SK-N-SH (cell line): ENCODE data around the gene RASGRF1.

ENCODE experiments used
- EZH2phosphoT487 ChIP-seq: fragments of 200-600 bp; sonication (generic); IDR thresholded peaks from 2 replicates; pipeline ENCODE4 v1.6.1; 2017; ENCODE audit warnings: low read depth, mixed run types, mild to moderate bottlenecking, antibody characterized with exemption, moderate library complexity, borderline replicate concordance
- FOXJ3 ChIP-seq: sonication (generic); formaldehyde crosslinking; IDR thresholded peaks from 2 replicates; pipeline ENCODE4 v1.5.1; 2020; ENCODE audit warnings: mild to moderate bottlenecking, missing genetic modification reagents
- FOXM1 ChIP-seq: IDR thresholded peaks from 2 replicates; pipeline ENCODE4 v1.4.0; 2012; ENCODE audit warnings: low read depth, mild to moderate bottlenecking
- NFIC ChIP-seq: IDR thresholded peaks from 2 replicates; pipeline ENCODE4 v1.4.0; 2012; ENCODE audit warnings: borderline replicate concordance
- NRF1 ChIP-seq: IDR thresholded peaks from 2 replicates; pipeline ENCODE4 v1.6.1; 2012; ENCODE audit warnings: low read depth, mild to moderate bottlenecking, low read length
- POLR2AphosphoS5 ChIP-seq: IDR thresholded peaks from 2 replicates; pipeline ENCODE4 v1.6.1; 2012; ENCODE audit warnings: low read depth, low read length
- RCOR1 ChIP-seq: fragments of 150-350 bp; IDR thresholded peaks from 2 replicates; pipeline ENCODE4 v1.6.1; 2017; ENCODE audit warnings: antibody characterized with exemption, low read length
- RFX5 ChIP-seq: IDR thresholded peaks from 2 replicates; pipeline ENCODE4 v1.6.1; 2012; ENCODE audit warnings: mild to moderate bottlenecking, improper control_type of control experiment, low read length
- YY1 ChIP-seq: IDR thresholded peaks from 2 replicates; pipeline ENCODE4 v1.4.0; 2012; ENCODE audit warnings: low read depth, mild to moderate bottlenecking
- TF ChIP-seq, protein P1 (sequence below): fragments of 150-350 bp; IDR thresholded peaks from 2 replicates; pipeline ENCODE4 v1.6.1; 2017; ENCODE audit warnings: antibody characterized with exemption, low read length, low read depth, borderline replicate concordance
- TF ChIP-seq, protein P2 (sequence below): fragments of 200-600 bp; sonication (generic); IDR thresholded peaks from 2 replicates; pipeline ENCODE4 v1.6.1; 2017; ENCODE audit warnings: antibody characterized with exemption, mild to moderate bottlenecking, moderate library complexity
- TF ChIP-seq, protein P3 (sequence below): IDR thresholded peaks from 2 replicates; pipeline ENCODE4 v1.4.0; 2012; ENCODE audit warnings: low read depth, borderline replicate concordance
- TF ChIP-seq, protein P4 (sequence below): IDR thresholded peaks from 2 replicates; pipeline ENCODE4 v1.4.0; 2012; ENCODE audit warnings: low read depth

DNA sequence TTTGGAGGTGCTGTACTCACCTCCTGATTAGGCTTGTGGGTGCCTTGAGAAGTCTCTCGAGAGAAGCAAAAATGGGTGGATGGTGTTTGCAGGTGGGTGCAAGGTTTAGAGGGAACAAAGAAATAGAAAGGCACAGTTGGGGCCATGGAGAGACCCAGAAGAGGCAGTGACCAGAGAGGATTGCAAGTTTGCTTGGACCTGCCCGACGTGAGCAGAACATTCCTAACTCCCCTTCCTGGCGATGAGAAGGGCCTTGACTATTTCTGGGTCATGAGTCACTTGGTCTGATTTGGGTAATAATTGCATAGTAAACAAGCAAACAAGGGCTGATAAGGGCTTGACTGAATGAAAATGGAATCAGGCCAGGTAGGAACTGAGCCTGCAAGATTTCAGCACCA is 138.7 kb downstream of the RASGRF1 start:
- TF ChIP-seq POLR2AphosphoS5, result no peak
- TF ChIP-seq, protein P1, sequence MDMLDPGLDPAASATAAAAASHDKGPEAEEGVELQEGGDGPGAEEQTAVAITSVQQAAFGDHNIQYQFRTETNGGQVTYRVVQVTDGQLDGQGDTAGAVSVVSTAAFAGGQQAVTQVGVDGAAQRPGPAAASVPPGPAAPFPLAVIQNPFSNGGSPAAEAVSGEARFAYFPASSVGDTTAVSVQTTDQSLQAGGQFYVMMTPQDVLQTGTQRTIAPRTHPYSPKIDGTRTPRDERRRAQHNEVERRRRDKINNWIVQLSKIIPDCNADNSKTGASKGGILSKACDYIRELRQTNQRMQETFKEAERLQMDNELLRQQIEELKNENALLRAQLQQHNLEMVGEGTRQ, result no peak
- no peak for TF ChIP-seq RFX5
- TF ChIP-seq RCOR1, result no peak
- TF ChIP-seq, protein P2, sequence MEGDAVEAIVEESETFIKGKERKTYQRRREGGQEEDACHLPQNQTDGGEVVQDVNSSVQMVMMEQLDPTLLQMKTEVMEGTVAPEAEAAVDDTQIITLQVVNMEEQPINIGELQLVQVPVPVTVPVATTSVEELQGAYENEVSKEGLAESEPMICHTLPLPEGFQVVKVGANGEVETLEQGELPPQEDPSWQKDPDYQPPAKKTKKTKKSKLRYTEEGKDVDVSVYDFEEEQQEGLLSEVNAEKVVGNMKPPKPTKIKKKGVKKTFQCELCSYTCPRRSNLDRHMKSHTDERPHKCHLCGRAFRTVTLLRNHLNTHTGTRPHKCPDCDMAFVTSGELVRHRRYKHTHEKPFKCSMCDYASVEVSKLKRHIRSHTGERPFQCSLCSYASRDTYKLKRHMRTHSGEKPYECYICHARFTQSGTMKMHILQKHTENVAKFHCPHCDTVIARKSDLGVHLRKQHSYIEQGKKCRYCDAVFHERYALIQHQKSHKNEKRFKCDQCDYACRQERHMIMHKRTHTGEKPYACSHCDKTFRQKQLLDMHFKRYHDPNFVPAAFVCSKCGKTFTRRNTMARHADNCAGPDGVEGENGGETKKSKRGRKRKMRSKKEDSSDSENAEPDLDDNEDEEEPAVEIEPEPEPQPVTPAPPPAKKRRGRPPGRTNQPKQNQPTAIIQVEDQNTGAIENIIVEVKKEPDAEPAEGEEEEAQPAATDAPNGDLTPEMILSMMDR, result no peak
- TF ChIP-seq, protein P3, sequence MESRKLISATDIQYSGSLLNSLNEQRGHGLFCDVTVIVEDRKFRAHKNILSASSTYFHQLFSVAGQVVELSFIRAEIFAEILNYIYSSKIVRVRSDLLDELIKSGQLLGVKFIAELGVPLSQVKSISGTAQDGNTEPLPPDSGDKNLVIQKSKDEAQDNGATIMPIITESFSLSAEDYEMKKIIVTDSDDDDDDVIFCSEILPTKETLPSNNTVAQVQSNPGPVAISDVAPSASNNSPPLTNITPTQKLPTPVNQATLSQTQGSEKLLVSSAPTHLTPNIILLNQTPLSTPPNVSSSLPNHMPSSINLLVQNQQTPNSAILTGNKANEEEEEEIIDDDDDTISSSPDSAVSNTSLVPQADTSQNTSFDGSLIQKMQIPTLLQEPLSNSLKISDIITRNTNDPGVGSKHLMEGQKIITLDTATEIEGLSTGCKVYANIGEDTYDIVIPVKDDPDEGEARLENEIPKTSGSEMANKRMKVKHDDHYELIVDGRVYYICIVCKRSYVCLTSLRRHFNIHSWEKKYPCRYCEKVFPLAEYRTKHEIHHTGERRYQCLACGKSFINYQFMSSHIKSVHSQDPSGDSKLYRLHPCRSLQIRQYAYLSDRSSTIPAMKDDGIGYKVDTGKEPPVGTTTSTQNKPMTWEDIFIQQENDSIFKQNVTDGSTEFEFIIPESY, result no peak
- TF ChIP-seq YY1, result no peak
- no peak for TF ChIP-seq EZH2phosphoT487
- no peak for TF ChIP-seq NRF1
- TF ChIP-seq, protein P4, sequence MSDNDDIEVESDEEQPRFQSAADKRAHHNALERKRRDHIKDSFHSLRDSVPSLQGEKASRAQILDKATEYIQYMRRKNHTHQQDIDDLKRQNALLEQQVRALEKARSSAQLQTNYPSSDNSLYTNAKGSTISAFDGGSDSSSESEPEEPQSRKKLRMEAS, result no peak
- TF ChIP-seq NFIC, result no peak
- no peak for TF ChIP-seq FOXJ3 (CRISPR knock-in tag)
- TF ChIP-seq FOXM1, result no peak
